HepG2 (cell line): Measurements from ENCODE around the gene TEF. TPM values are rescaled to one million over a fixed set of nuclear protein-coding genes. Genes with fewer than 3 reads are reported as not detected.

Experiments
- AGO1 ChIP-seq: fragments of 200-400 bp; formaldehyde crosslinking; IDR thresholded peaks from 2 replicates; pipeline ENCODE4 v1.6.1; 2017; ENCODE audit warnings: mild to moderate bottlenecking, low read depth, low read length, moderate library complexity; ENCODE audit not compliant: poor library complexity, severe bottlenecking
- BATF2 ChIP-seq: sonication (generic); formaldehyde crosslinking; IDR thresholded peaks from 2 replicates; pipeline ENCODE4 v1.8.0; 2022; ENCODE audit warnings: mild to moderate bottlenecking, missing genetic modification reagents, moderate library complexity
- BCL6 ChIP-seq: IDR thresholded peaks from 2 replicates; pipeline ENCODE4 v1.6.1; 2016; ENCODE audit warnings: missing genetic modification reagents, missing compliant biosample characterization
- CENPBD1 ChIP-seq: sonication (generic); formaldehyde crosslinking; IDR thresholded peaks from 2 replicates; pipeline ENCODE4 v1.8.0; 2022; ENCODE audit warnings: missing genetic modification reagents, low read depth, mild to moderate bottlenecking, borderline replicate concordance
- HNRNPL ChIP-seq: fragments of 200-400 bp; formaldehyde crosslinking; IDR thresholded peaks from 2 replicates; pipeline ENCODE4 v1.6.1; 2017; ENCODE audit warnings: mild to moderate bottlenecking, low read depth, low read length
- KAT8 ChIP-seq: IDR thresholded peaks from 2 replicates; pipeline ENCODE4 v1.6.1; 2016; ENCODE audit warnings: missing genetic modification reagents, missing compliant biosample characterization
- MTA3 ChIP-seq: sonication (generic); formaldehyde crosslinking; IDR thresholded peaks from 2 replicates; pipeline ENCODE4 v1.4.0; 2020; ENCODE audit warnings: missing genetic modification reagents
- NONO ChIP-seq, 2 experiments: fragments of 450-650 bp in 1 of 2; sonication (generic) in 1 of 2; formaldehyde crosslinking in 1 of 2; IDR thresholded peaks in 1 of 2; conservative IDR thresholded peaks in 1 of 2; 2 replicates each; pipeline versions ENCODE4 v1.6.1 to v1.8.0; 2017 to 2022; ENCODE audit warnings: mild to moderate bottlenecking in 1 of 2, missing genetic modification reagents in 1 of 2, moderate library complexity in 1 of 2
- RNF219 ChIP-seq: sonication (generic); formaldehyde crosslinking; IDR thresholded peaks from 2 replicates; pipeline ENCODE4 v1.5.0; 2020; ENCODE audit warnings: mild to moderate bottlenecking, missing genetic modification reagents
- SPEN ChIP-seq: sonication (generic); formaldehyde crosslinking; IDR thresholded peaks from 2 replicates; pipeline ENCODE4 v1.5.1; 2020; ENCODE audit warnings: low read depth, mild to moderate bottlenecking, missing genetic modification reagents
- STAG1 ChIP-seq: sonication (generic); formaldehyde crosslinking; IDR thresholded peaks from 2 replicates; pipeline ENCODE4 v1.4.0; 2020; ENCODE audit warnings: missing genetic modification reagents
- ZBTB25 ChIP-seq: IDR thresholded peaks from 2 replicates; pipeline ENCODE4 v1.6.1; 2018; ENCODE audit warnings: missing genetic modification reagents
- ZKSCAN5 ChIP-seq: sonication (generic); formaldehyde crosslinking; IDR thresholded peaks from 2 replicates; pipeline ENCODE4 v1.5.1; 2020; ENCODE audit warnings: mild to moderate bottlenecking, missing genetic modification reagents
- ZNF10 ChIP-seq: sonication (generic); formaldehyde crosslinking; IDR thresholded peaks from 2 replicates; pipeline ENCODE4 v1.4.0; 2020; ENCODE audit warnings: mild to moderate bottlenecking, low read depth, missing genetic modification reagents, borderline replicate concordance
- ZNF441 ChIP-seq: sonication (generic); formaldehyde crosslinking; IDR thresholded peaks from 2 replicates; pipeline ENCODE4 v1.7.0; 2021; ENCODE audit warnings: missing genetic modification reagents, borderline replicate concordance
- ZNF468 ChIP-seq: sonication (generic); formaldehyde crosslinking; IDR thresholded peaks from 2 replicates; pipeline ENCODE4 v1.8.0; 2022; ENCODE audit warnings: mild to moderate bottlenecking, moderate library complexity, missing genetic modification reagents
- ZNF512 ChIP-seq: sonication (generic); formaldehyde crosslinking; IDR thresholded peaks from 2 replicates; pipeline ENCODE4 v1.4.0; 2020; ENCODE audit warnings: mild to moderate bottlenecking, missing genetic modification reagents
- ZNF672 ChIP-seq: sonication (generic); formaldehyde crosslinking; IDR thresholded peaks from 2 replicates; pipeline ENCODE4 v1.8.1; 2022; ENCODE audit warnings: missing genetic modification reagents
- ZNF790 ChIP-seq: sonication (generic); formaldehyde crosslinking; IDR thresholded peaks from 2 replicates; pipeline ENCODE4 v1.8.0; 2022; ENCODE audit warnings: missing genetic modification reagents, mild to moderate bottlenecking, borderline replicate concordance
- ZSCAN12 ChIP-seq: sonication (generic); formaldehyde crosslinking; IDR thresholded peaks from 2 replicates; pipeline ENCODE4 v1.9.0; 2021; ENCODE audit warnings: mild to moderate bottlenecking, missing genetic modification reagents
- ZUFSP ChIP-seq: sonication (generic); formaldehyde crosslinking; IDR thresholded peaks from 2 replicates; pipeline ENCODE4 v1.9.0; 2021; ENCODE audit warnings: missing genetic modification reagents, mild to moderate bottlenecking, borderline replicate concordance
- polyA plus RNA-seq, 8 experiments: library from polyadenylated mRNA; depleted of rRNA in 3 of 8; stranded (reverse) in 7 of 8; unstranded in 1 of 8; fragments of >200 nt; fragmentation: Illumina TruSeq in 4 of 8; extraction: Trizol in 4 of 8; gene quantifications; 2 replicates each; pipeline versions ENCODE4 v1.2.1 to v1.2.3, GENCODE V29; 2011 to 2016; ENCODE audit warnings: low read depth in 4 of 8, missing spikeins in 1 of 8, mixed read lengths in 1 of 8; ENCODE audit not compliant: insufficient read depth in 1 of 8
- total RNA-seq, 5 experiments: library from RNA; depleted of rRNA; stranded (reverse); fragments of >200 nt; fragmentation: Illumina TruSeq; extraction: Trizol; gene quantifications; 2 replicates each; pipeline ENCODE4 v1.2.3, GENCODE V29; 2016; ENCODE audit warnings: low read depth in 1 of 5

Gene TEF
- total and polyA plus RNA-seq, 2 of the 13 experiments (the other 11 are each of a cell fraction or from before 2014, with no cell fraction given), result 7.6 to 11.2 TPM

- TF ChIP-seq AGO1, result no peak
- no peak for TF ChIP-seq ZNF672
- TF ChIP-seq ZUFSP (CRISPR knock-in tag), result no peak
- no peak for TF ChIP-seq CENPBD1 (CRISPR knock-in tag)
- no peak for TF ChIP-seq ZSCAN12 (CRISPR knock-in tag)
- no peak for TF ChIP-seq BATF2 (CRISPR knock-in tag)
- TF ChIP-seq BCL6 (CRISPR knock-in tag), result peak; percentile 71
- peak; percentile 36; the same call in 1 of the 2 replicates for TF ChIP-seq KAT8
- peak; percentile 44; the same call in 1 of the 2 replicates for TF ChIP-seq SPEN (CRISPR knock-in tag)
- TF ChIP-seq ZNF790 (CRISPR knock-in tag), result no peak
- no peak for TF ChIP-seq ZNF468 (CRISPR knock-in tag)
- TF ChIP-seq MTA3 (CRISPR knock-in tag), result no peak
- peak; percentile 34; the same call in 1 of the 2 replicates for TF ChIP-seq STAG1 (CRISPR knock-in tag)
- TF ChIP-seq ZNF512 (CRISPR knock-in tag), result no peak
- no peak for TF ChIP-seq NONO (IDR thresholded peaks at IDR 0.05)
- TF ChIP-seq NONO (CRISPR knock-in tag; conservative IDR thresholded peaks at IDR 0.05), result no peak
- peak; percentile 97 for TF ChIP-seq HNRNPL
- TF ChIP-seq ZKSCAN5, result no peak
- no peak for TF ChIP-seq ZNF10 (CRISPR knock-in tag)
- TF ChIP-seq ZNF441 (CRISPR knock-in tag), result 0 out of 2 replicates have a peak, but pooled peaks have one; percentile 28
- TF ChIP-seq RNF219 (CRISPR knock-in tag), result no peak
- TF ChIP-seq ZBTB25 (CRISPR knock-in tag), result no peak
These were observed 21.6 kb upstream of the TEF start (continued) for GRCh38 chr22:41360126-41360525.
